ENCODE measurements around the gene CPZ. TPM values are rescaled to one million over a fixed set of nuclear protein-coding genes. Genes with fewer than 3 reads are reported as not detected.

The CPZ gene
- total RNA-seq, 1 experiment from 2014 or later, result 26.9 TPM

- no peak for TF ChIP-seq E2F4 (CRISPR knock-in tag; IDR thresholded peaks at IDR 0.05; ENCODE audit: borderline replicate concordance, low read depth)
- no peak for TF ChIP-seq ZNF512 (CRISPR knock-in tag; IDR thresholded peaks at IDR 0.05; ENCODE audit: borderline replicate concordance)
- TF ChIP-seq ZNF121 (CRISPR knock-in tag; IDR thresholded peaks at IDR 0.05), result no peak
- TF ChIP-seq MAX (CRISPR knock-in tag; IDR thresholded peaks at IDR 0.05), result no peak
- TF ChIP-seq ZMAT4 (CRISPR knock-in tag; IDR thresholded peaks at IDR 0.05), result no peak
Observed at GRCh38 chr4:8595237-8596087, 2.9 kb downstream of the CPZ start (continued).

- H3K9me3 Mint-ChIP-seq, result no peaks in the 10 kb centered on the region
- ChIA-PET POLR2A (no interaction called here), CTCF (interaction anchor here (1.4 to 3.6 kb wide), 3 partner anchors 11 to 128 kb away, joined by 3 to 39 read pairs (median 10); no protein-coding TSS in a partner anchor)
- no peak overlapping the region for H3K4me3 Mint-ChIP-seq
- H3K4me1 Mint-ChIP-seq, result peaks cover 12% of the 10 kb centered on the region
- DNase-seq (ENCODE audit: low spot score) (no peak), ATAC-seq (no peak)
- no peak overlapping the region for H3K27ac Mint-ChIP-seq
- no peak for TF ChIP-seq STAT6 (CRISPR knock-in tag; conservative IDR thresholded peaks at IDR 0.05; ENCODE audit: low read depth)
- TF ChIP-seq ETV6 (CRISPR knock-in tag; IDR thresholded peaks at IDR 0.05), result no peak
- no peak for TF ChIP-seq GRHL2 (CRISPR knock-in tag; IDR thresholded peaks at IDR 0.05; ENCODE audit: insufficient replicate concordance, severe bottlenecking)
- no peak for TF ChIP-seq ATF2 (CRISPR knock-in tag; IDR thresholded peaks at IDR 0.05; ENCODE audit: borderline replicate concordance, low read depth)
- TF ChIP-seq NR3C1 (CRISPR knock-in tag; conservative IDR thresholded peaks at IDR 0.05; ENCODE audit: low read depth), result no peak
- TF ChIP-seq ESRRA (CRISPR knock-in tag; IDR thresholded peaks at IDR 0.05; ENCODE audit: borderline replicate concordance), result no peak
- no peaks in the 10 kb centered on the region for H3K27me3 Mint-ChIP-seq (ENCODE audit: low read depth)
- H3K36me3 Mint-ChIP-seq, result peaks cover 4% of the 10 kb centered on the region; the same call in 1 of the 2 replicates
Observed at GRCh38 chr4:8596891-8597290, 4.3 kb downstream of the CPZ start.

GRCh38 chr4:8597319-8597718 lies 4.8 kb downstream of the CPZ start:
- DNase-seq (ENCODE audit: low spot score), result no peak
- Mint-ChIP-seq H3K27me3 (ENCODE audit: low read depth) (no peaks in the 10 kb centered on the region), H3K36me3 (peaks cover 4% of the 10 kb centered on the region; the same call in 1 of the 2 replicates), H3K4me1 (peaks cover 12% of the 10 kb centered on the region), H3K4me3 (no peak overlapping the region), H3K27ac (no peak overlapping the region), H3K9me3 (no peaks in the 10 kb centered on the region)
- CTCF ChIA-PET, result interaction anchor here (1.4 to 3.6 kb wide), 3 partner anchors 10 to 129 kb away, joined by 3 to 39 read pairs (median 10); no protein-coding TSS in a partner anchor
- TF ChIP-seq CTCF (IDR thresholded peaks at IDR 0.05), result no peak
- POLR2A ChIA-PET, result no interaction called here
- ATAC-seq, result no peak
